HepG2 (cell line): Measurements from ENCODE around the gene PLOD3. TPM values are rescaled to one million over a fixed set of nuclear protein-coding genes. Genes with fewer than 3 reads are reported as not detected.

Experiments used
- ARID3A ChIP-seq: IDR thresholded peaks from 2 replicates; pipeline ENCODE4 v1.6.1; 2012; ENCODE audit warnings: low read depth, low read length, improper control_type of control experiment
- FOSL2 ChIP-seq: sonication (generic); formaldehyde crosslinking; IDR thresholded peaks from 2 replicates; pipeline ENCODE4 v1.4.0; 2020; ENCODE audit warnings: missing genetic modification reagents
- ISL2 ChIP-seq: sonication (generic); formaldehyde crosslinking; IDR thresholded peaks from 2 replicates; pipeline ENCODE4 v1.5.0; 2020; ENCODE audit warnings: missing genetic modification reagents
- KLF15 ChIP-seq: sonication (generic); formaldehyde crosslinking; IDR thresholded peaks from 2 replicates; pipeline ENCODE4 v1.8.1; 2023; ENCODE audit warnings: borderline replicate concordance, mild to moderate bottlenecking, inconsistent platforms, missing genetic modification reagents, mixed read lengths
- KLF9 ChIP-seq: IDR thresholded peaks from 2 replicates; pipeline ENCODE4 v1.6.1; 2016; ENCODE audit warnings: low read depth
- KMT2A ChIP-seq: sonication (generic); formaldehyde crosslinking; IDR thresholded peaks from 2 replicates; pipeline ENCODE4 v1.4.0; 2020; ENCODE audit warnings: missing genetic modification reagents
- MLLT10 ChIP-seq: sonication (generic); formaldehyde crosslinking; IDR thresholded peaks from 2 replicates; pipeline ENCODE4 v1.4.0; 2020; ENCODE audit warnings: missing genetic modification reagents
- NR2F1 ChIP-seq, 2 experiments: fragments of 450-650 bp in 1 of 2; formaldehyde crosslinking in 1 of 2; IDR thresholded peaks; 2 replicates each; pipeline versions ENCODE4 v1.5.0 to v1.6.1; 2016 to 2020; ENCODE audit warnings: mild to moderate bottlenecking in 1 of 2, missing compliant biosample characterization in 1 of 2, missing genetic modification reagents in 1 of 2, moderate library complexity in 1 of 2
- PRDM10 ChIP-seq: sonication (generic); formaldehyde crosslinking; IDR thresholded peaks from 2 replicates; pipeline ENCODE4 v1.4.0; 2020; ENCODE audit warnings: low read depth, missing genetic modification reagents
- RARA ChIP-seq: IDR thresholded peaks from 2 replicates; pipeline ENCODE4 v1.6.1; 2016; ENCODE audit warnings: missing genetic modification reagents, missing compliant biosample characterization
- REPIN1 ChIP-seq: sonication (generic); formaldehyde crosslinking; IDR thresholded peaks from 2 replicates; pipeline ENCODE4 v1.8.0; 2022; ENCODE audit warnings: missing genetic modification reagents, low read depth, mild to moderate bottlenecking, borderline replicate concordance
- SAP130 ChIP-seq: IDR thresholded peaks from 2 replicates; pipeline ENCODE4 v1.6.1; 2016; ENCODE audit warnings: low read depth
- TAF1 ChIP-seq: sonication (generic); formaldehyde crosslinking; IDR thresholded peaks from 2 replicates; pipeline ENCODE4 v1.4.0; 2020; ENCODE audit warnings: missing genetic modification reagents
- ZBTB26 ChIP-seq: IDR thresholded peaks from 2 replicates; pipeline ENCODE4 v1.6.1; 2016; ENCODE audit warnings: missing compliant biosample characterization, missing genetic modification reagents, borderline replicate concordance
- ZC3H4 ChIP-seq: sonication (generic); formaldehyde crosslinking; IDR thresholded peaks from 2 replicates; pipeline ENCODE4 v1.4.0; 2020; ENCODE audit warnings: missing genetic modification reagents, borderline replicate concordance
- ZNF24 ChIP-seq: fragments of 450-650 bp; IDR thresholded peaks from 2 replicates; pipeline ENCODE4 v1.6.1; 2017; ENCODE audit warnings: antibody characterized with exemption, mild to moderate bottlenecking
- ZNF274 ChIP-seq: sonication (generic); formaldehyde crosslinking; IDR thresholded peaks from 2 replicates; pipeline ENCODE4 v1.5.1; 2020; ENCODE audit warnings: mild to moderate bottlenecking, missing genetic modification reagents
- ZNF496 ChIP-seq: sonication (generic); formaldehyde crosslinking; IDR thresholded peaks from 2 replicates; pipeline ENCODE4 v1.8.1; 2023; ENCODE audit warnings: mild to moderate bottlenecking, moderate library complexity, missing genetic modification reagents; ENCODE audit not compliant: insufficient replicate concordance
- ZNF580 ChIP-seq: IDR thresholded peaks from 2 replicates; pipeline ENCODE4 v1.6.1; 2016; ENCODE audit warnings: low read depth, borderline replicate concordance
- ZNF616 ChIP-seq: sonication (generic); formaldehyde crosslinking; IDR thresholded peaks from 2 replicates; pipeline ENCODE4 v1.5.0; 2020; ENCODE audit warnings: low read depth, mild to moderate bottlenecking, missing genetic modification reagents
- ZNF710 ChIP-seq: sonication (generic); formaldehyde crosslinking; IDR thresholded peaks from 2 replicates; pipeline ENCODE4 v1.5.0; 2020; ENCODE audit warnings: mild to moderate bottlenecking, missing genetic modification reagents, borderline replicate concordance
- ZNF772 ChIP-seq: sonication (generic); formaldehyde crosslinking; IDR thresholded peaks from 2 replicates; pipeline ENCODE4 v1.5.0; 2020; ENCODE audit warnings: mild to moderate bottlenecking, missing genetic modification reagents
- ZNF773 ChIP-seq: sonication (generic); formaldehyde crosslinking; IDR thresholded peaks from 2 replicates; pipeline ENCODE4 v1.4.0; 2020; ENCODE audit warnings: missing genetic modification reagents, borderline replicate concordance
- polyA plus RNA-seq, 8 experiments: library from polyadenylated mRNA; depleted of rRNA in 3 of 8; stranded (reverse) in 7 of 8; unstranded in 1 of 8; fragments of >200 nt; fragmentation: Illumina TruSeq in 4 of 8; extraction: Trizol in 4 of 8; gene quantifications; 2 replicates each; pipeline versions ENCODE4 v1.2.1 to v1.2.3, GENCODE V29; 2011 to 2016; ENCODE audit warnings: low read depth in 4 of 8, missing spikeins in 1 of 8, mixed read lengths in 1 of 8; ENCODE audit not compliant: insufficient read depth in 1 of 8
- total RNA-seq, 5 experiments: library from RNA; depleted of rRNA; stranded (reverse); fragments of >200 nt; fragmentation: Illumina TruSeq; extraction: Trizol; gene quantifications; 2 replicates each; pipeline ENCODE4 v1.2.3, GENCODE V29; 2016; ENCODE audit warnings: low read depth in 1 of 5

PLOD3 gene
- total and polyA plus RNA-seq, 2 of the 13 experiments (the other 11 are each of a cell fraction or from before 2014, with no cell fraction given), result 65.8 to 67.4 TPM

GRCh38 chr7:101220295-101220694, 2.9 kb upstream of the PLOD3 start (continued):
- TF ChIP-seq SAP130 (peak; percentile 48), ZNF274 (CRISPR knock-in tag) (no peak), ZNF616 (CRISPR knock-in tag) (no peak), ZC3H4 (CRISPR knock-in tag) (no peak), ZNF710 (CRISPR knock-in tag) (no peak), ZNF24 (no peak), RARA (CRISPR knock-in tag) (peak; percentile 46; the same call in 1 of the 2 replicates), MLLT10 (CRISPR knock-in tag) (no peak), NR2F1 (CRISPR knock-in tag; IDR thresholded peaks at IDR 0.05) (peak; percentile 68 to 76; a peak in 3 of 4 replicates), KMT2A (CRISPR knock-in tag) (no peak), FOSL2 (peak; percentile 50), TAF1 (CRISPR knock-in tag) (no peak), ZNF773 (no peak), ZNF496 (CRISPR knock-in tag) (no peak), REPIN1 (CRISPR knock-in tag) (peak; percentile 66; the same call in 1 of the 2 replicates), ZNF580 (CRISPR knock-in tag) (no peak), KLF15 (CRISPR knock-in tag) (no peak), ARID3A (peak; percentile 75), ZBTB26 (CRISPR knock-in tag) (no peak), ZNF772 (CRISPR knock-in tag) (no peak), ISL2 (CRISPR knock-in tag) (no peak), PRDM10 (CRISPR knock-in tag) (no peak), KLF9 (no peak)
